ENCODE results near the gene ABCA2. TPM values are rescaled to one million over a fixed set of nuclear protein-coding genes. Genes with fewer than 3 reads are reported as not detected.

The ABCA2 gene
- total RNA-seq, 1 experiment from 2014 or later, result 22.6 TPM

DNA sequence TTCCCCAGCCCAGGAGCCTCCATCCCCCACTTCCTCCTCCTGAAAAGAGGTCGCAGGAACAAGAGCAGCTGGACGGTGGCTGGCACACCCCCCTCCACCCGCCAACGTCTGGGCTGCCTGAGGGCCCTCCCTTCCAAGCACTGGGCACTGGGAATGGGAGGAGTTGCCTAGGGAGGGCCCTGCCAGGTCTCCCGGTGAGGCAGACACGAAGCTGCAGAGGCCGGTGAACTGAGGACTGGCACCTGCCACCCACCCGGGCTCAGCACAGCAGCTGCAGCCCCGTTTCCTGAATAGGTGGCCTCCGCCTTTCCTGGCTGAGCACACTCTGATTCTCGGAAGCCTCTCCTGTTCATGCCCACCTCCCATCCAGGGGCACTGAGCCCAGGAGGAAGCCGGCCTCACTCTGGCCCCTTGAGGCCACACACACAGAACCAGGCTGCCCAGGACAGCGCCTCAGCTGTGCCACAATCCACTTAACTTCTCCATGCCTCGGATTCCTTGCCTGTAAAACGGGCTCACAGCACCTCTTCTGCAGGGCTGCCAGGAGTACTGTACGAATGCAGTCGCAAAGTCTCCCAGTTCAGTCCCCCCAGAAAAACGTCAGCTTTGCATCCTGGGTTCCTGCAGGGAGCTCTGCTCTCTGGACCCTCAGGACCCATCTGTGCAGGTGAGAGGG lies 16.6 kb upstream of the ABCA2 start:
- no peaks in the 10 kb centered on the region for H3K27me3 Mint-ChIP-seq (ENCODE audit: insufficient read depth, unreplicated experiment)
- Histone ChIP-seq H3K27me3 (replicated peaks; ENCODE audit: control insufficient read depth, insufficient read depth, low read length) (no peaks in the 10 kb centered on the region), H3K4me1 (0 out of 2 replicates have a peak, but pooled peaks cover 5% of the 10 kb centered on the region), H3K36me3 (ENCODE audit: control insufficient read depth, insufficient read depth, low read length) (no peaks in the 10 kb centered on the region), H3K9me3 (no peaks in the 10 kb centered on the region), H3K4me3 (ENCODE audit: low read depth, low read length) (peak overlapping the region; percentile 63)
- CTCF ChIA-PET, result interaction anchor here (1.0 to 1.1 kb wide), 2 partner anchors 15 to 23 kb away, joined by 3 read pairs; no protein-coding TSS in a partner anchor
- H3K36me3 Mint-ChIP-seq (ENCODE audit: insufficient read depth, unreplicated experiment), result no peaks in the 10 kb centered on the region
- TF ChIP-seq, protein P1, sequence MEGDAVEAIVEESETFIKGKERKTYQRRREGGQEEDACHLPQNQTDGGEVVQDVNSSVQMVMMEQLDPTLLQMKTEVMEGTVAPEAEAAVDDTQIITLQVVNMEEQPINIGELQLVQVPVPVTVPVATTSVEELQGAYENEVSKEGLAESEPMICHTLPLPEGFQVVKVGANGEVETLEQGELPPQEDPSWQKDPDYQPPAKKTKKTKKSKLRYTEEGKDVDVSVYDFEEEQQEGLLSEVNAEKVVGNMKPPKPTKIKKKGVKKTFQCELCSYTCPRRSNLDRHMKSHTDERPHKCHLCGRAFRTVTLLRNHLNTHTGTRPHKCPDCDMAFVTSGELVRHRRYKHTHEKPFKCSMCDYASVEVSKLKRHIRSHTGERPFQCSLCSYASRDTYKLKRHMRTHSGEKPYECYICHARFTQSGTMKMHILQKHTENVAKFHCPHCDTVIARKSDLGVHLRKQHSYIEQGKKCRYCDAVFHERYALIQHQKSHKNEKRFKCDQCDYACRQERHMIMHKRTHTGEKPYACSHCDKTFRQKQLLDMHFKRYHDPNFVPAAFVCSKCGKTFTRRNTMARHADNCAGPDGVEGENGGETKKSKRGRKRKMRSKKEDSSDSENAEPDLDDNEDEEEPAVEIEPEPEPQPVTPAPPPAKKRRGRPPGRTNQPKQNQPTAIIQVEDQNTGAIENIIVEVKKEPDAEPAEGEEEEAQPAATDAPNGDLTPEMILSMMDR (IDR thresholded peaks at IDR 0.05; ENCODE audit: insufficient read depth in 1 of 2, low read depth in 1 of 2, low read length in 1 of 2, severe bottlenecking in 1 of 2, unreplicated experiment in 1 of 2), result no peak
- no peaks in the 10 kb centered on the region for H3K9me3 Mint-ChIP-seq (ENCODE audit: unreplicated experiment)
- intact Hi-C loops (cut with micrococcal nuclease; ENCODE audit: unreplicated experiment), result no loop called here
- H3K4me1 Mint-ChIP-seq (ENCODE audit: low read depth, unreplicated experiment), result no peaks in the 10 kb centered on the region
- peak overlapping the region; percentile 79 for H3K4me3 Mint-ChIP-seq (ENCODE audit: unreplicated experiment)
- DNase-seq, result no peak
- H3K27ac Mint-ChIP-seq (ENCODE audit: unreplicated experiment), result no peak overlapping the region
- POLR2A ChIA-PET, result no interaction called here
- BruUV-seq (replicated peaks), result no TSS peak

DNA sequence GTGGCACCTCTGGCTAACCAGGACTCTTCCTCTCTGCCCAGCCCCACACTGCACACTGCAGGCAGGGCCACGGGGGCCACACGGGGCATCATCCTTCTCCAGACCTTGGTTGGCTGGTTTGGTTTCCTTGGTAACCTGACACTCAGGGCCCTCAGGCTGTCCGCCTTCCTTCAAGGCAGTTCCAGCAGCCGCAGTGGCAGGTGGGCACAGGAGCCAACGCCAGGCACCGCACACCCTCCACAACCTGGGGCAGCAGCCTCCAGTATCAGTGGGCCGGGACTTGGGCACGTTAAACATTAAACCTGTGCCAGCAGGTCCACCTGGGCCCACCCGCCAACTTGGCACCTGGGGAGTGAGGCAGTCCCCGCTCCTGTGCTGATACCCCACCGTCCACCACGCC lies 16.0 kb upstream of the ABCA2 start:
- Mint-ChIP-seq H3K27me3 (ENCODE audit: insufficient read depth, unreplicated experiment) (no peaks in the 10 kb centered on the region), H3K9me3 (ENCODE audit: unreplicated experiment) (no peaks in the 10 kb centered on the region), H3K36me3 (ENCODE audit: insufficient read depth, unreplicated experiment) (peaks cover under 1% of the 10 kb centered on the region), H3K27ac (ENCODE audit: unreplicated experiment) (no peak overlapping the region), H3K4me1 (ENCODE audit: low read depth, unreplicated experiment) (no peaks in the 10 kb centered on the region), H3K4me3 (ENCODE audit: unreplicated experiment) (no peak overlapping the region)
- ChIA-PET CTCF (no interaction called here), POLR2A (no interaction called here)
- intact Hi-C loops (cut with micrococcal nuclease; ENCODE audit: unreplicated experiment), result no loop called here
- H3K4me3 ChIP-seq (ENCODE audit: low read depth, low read length), result no peak overlapping the region
- H3K36me3 ChIP-seq (ENCODE audit: control insufficient read depth, insufficient read depth, low read length), result no peaks in the 10 kb centered on the region
- no peaks in the 10 kb centered on the region for H3K27me3 ChIP-seq (replicated peaks; ENCODE audit: control insufficient read depth, insufficient read depth, low read length)
- no peak for DNase-seq
- H3K4me1 ChIP-seq, result 0 out of 2 replicates have a peak, but pooled peaks cover 5% of the 10 kb centered on the region
- TF ChIP-seq, protein P1 (IDR thresholded peaks at IDR 0.05; ENCODE audit: insufficient read depth in 1 of 2, low read depth in 1 of 2, low read length in 1 of 2, severe bottlenecking in 1 of 2, unreplicated experiment in 1 of 2), result no peak
- BruUV-seq (replicated peaks), result TSS peak; percentile 48
- H3K9me3 ChIP-seq, result no peaks in the 10 kb centered on the region

DNA sequence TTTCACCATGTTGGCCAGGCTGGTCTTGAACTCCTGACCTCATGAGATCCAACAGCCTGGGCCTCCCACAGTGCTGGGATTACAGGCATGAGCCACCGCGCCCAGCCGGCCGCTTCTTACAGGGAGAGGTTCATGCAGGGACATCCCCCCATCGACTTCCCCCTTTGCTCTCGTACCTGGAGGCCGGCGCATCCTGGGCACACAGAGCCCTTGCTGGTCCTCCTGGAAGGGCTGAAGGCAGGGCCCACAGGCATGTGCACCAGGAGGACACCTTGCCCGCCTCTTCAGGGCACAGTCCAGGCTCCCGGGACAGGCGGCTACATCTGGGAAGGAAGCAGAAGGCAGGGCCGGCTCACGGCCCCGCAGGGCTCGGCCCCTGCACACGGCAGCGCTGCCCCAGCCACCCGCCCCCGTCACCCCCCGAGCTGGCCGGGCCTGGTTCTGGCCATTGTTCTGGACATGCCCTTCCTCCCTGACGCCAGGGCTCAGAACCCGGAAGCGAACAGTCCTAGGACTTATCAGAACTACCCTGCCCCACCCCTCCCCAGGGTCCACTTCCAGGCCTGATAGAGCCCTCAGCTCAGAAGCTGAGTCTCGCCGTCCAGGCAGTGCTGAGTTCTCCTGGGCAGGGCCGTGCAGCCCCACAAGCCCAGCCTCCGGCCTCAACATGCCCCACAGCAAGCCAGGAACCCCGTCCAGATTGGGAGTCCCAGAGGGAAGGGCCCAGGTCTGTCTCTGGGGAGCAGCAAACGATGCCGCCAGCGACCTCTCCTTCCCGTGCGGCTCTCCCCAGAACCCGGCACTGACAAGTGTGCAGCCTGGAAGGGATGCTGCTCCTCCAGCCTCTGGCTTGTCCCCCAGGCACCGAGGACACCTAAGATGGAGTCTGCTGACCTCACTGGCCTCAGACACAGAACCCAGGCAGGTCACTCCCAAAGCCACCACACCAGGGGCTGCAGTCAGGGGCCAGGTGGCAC lies 15.0 kb upstream of the ABCA2 start:
- Mint-ChIP-seq H3K4me3 (ENCODE audit: unreplicated experiment) (no peak overlapping the region), H3K9me3 (ENCODE audit: unreplicated experiment) (no peaks in the 10 kb centered on the region), H3K36me3 (ENCODE audit: insufficient read depth, unreplicated experiment) (peaks cover 10% of the 10 kb centered on the region), H3K27me3 (ENCODE audit: insufficient read depth, unreplicated experiment) (no peaks in the 10 kb centered on the region), H3K27ac (ENCODE audit: unreplicated experiment) (no peak overlapping the region), H3K4me1 (ENCODE audit: low read depth, unreplicated experiment) (no peaks in the 10 kb centered on the region)
- Histone ChIP-seq H3K4me1 (0 out of 2 replicates have a peak, but pooled peaks cover 5% of the 10 kb centered on the region), H3K4me3 (ENCODE audit: low read depth, low read length) (no peak overlapping the region), H3K9me3 (no peaks in the 10 kb centered on the region), H3K27me3 (replicated peaks; ENCODE audit: control insufficient read depth, insufficient read depth, low read length) (no peaks in the 10 kb centered on the region), H3K36me3 (ENCODE audit: control insufficient read depth, insufficient read depth, low read length) (no peaks in the 10 kb centered on the region)
- TF ChIP-seq, protein P1 (IDR thresholded peaks at IDR 0.05; ENCODE audit: insufficient read depth in 1 of 2, low read depth in 1 of 2, low read length in 1 of 2, severe bottlenecking in 1 of 2, unreplicated experiment in 1 of 2), result no peak
- no TSS peak for BruUV-seq (replicated peaks)
- intact Hi-C loops (cut with micrococcal nuclease; ENCODE audit: unreplicated experiment), result no loop called here
- POLR2A ChIA-PET, result no interaction called here
- CTCF ChIA-PET, result interaction anchor here (0.6 kb wide), 1 partner anchor 196 kb away, joined by 4 read pairs; no protein-coding TSS in a partner anchor
- DNase-seq, result no peak

Data from Caco-2 (cell line).